ENCODE measurements around the gene SRSF4. TPM values are rescaled to one million over a fixed set of nuclear protein-coding genes. Genes with fewer than 3 reads are reported as not detected.

The SRSF4 gene
- total RNA-seq, 1 donor from 2014 or later = 48.2 TPM

DNA sequence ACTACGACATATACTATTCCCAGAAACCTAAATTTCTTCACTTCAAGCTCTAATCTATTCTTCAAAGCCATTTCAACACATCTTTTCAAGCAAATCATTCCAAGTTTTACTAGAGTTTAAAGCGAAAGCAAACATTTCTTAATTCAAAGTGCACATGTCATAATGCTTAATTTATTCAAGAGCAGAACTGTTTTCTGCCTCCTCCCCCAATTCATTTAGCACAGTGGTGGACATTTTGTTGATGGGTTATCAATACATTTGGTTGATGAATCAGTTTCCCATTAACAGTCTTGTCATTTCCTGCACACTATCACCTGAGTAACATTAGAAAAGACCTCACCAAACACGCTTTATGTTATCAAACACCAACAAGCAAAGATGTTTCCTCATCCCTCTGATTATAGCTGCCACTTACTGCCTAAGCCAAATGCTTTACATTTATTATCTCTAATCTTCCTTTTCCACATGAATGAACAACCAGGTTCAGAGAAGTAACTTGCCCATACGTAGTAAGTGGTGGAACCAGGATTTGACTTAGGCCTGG lies 2.0 kb downstream of the SRSF4 start:
- H3K4me3 ChIP-seq (ENCODE audit: low read depth, low read length) = peak overlapping the region; percentile 98
- TF ChIP-seq, protein P1, sequence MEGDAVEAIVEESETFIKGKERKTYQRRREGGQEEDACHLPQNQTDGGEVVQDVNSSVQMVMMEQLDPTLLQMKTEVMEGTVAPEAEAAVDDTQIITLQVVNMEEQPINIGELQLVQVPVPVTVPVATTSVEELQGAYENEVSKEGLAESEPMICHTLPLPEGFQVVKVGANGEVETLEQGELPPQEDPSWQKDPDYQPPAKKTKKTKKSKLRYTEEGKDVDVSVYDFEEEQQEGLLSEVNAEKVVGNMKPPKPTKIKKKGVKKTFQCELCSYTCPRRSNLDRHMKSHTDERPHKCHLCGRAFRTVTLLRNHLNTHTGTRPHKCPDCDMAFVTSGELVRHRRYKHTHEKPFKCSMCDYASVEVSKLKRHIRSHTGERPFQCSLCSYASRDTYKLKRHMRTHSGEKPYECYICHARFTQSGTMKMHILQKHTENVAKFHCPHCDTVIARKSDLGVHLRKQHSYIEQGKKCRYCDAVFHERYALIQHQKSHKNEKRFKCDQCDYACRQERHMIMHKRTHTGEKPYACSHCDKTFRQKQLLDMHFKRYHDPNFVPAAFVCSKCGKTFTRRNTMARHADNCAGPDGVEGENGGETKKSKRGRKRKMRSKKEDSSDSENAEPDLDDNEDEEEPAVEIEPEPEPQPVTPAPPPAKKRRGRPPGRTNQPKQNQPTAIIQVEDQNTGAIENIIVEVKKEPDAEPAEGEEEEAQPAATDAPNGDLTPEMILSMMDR (conservative IDR thresholded peaks at IDR 0.05; ENCODE audit: low read depth, low read length) = no peak
- DNase-seq (ENCODE audit: low read depth) = no peak

DNA sequence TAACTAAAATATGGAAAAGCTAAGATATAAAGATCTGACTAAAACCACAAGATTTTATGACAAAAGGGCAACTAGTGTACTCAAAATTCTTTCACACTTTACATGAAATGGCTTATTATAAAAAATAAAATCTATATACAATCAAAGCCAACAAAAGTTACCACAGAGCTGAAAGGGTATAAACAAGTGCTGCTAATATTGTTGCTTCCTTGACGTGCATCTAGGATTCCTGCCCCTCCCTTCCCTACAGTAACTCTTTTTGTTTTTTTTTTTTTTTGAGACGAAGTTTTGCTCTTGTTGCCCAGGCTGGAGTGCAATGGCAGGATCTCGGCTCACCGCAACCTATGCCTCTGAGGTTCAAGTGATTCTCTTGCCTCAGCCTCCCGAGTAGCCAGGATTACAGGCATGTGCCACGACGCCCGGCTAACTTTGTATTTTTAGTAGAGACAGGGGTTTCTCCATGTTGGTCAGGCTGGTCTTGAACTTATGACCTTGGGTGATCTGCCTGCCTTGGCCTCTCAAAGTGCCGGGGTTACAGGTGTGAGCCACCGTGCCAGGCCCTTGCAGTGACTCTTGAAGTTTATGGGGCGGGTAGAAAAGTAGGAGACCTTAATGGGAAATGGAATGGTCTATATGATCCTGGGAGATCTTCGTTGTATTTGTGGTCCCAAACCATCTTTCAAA lies 4.5 kb downstream of the SRSF4 start:
- DNase-seq (ENCODE audit: low read depth) = no peak
- TF ChIP-seq, protein P1 (conservative IDR thresholded peaks at IDR 0.05; ENCODE audit: low read depth, low read length) = no peak
- H3K4me3 ChIP-seq (ENCODE audit: low read depth, low read length) = no peak overlapping the region

DNA sequence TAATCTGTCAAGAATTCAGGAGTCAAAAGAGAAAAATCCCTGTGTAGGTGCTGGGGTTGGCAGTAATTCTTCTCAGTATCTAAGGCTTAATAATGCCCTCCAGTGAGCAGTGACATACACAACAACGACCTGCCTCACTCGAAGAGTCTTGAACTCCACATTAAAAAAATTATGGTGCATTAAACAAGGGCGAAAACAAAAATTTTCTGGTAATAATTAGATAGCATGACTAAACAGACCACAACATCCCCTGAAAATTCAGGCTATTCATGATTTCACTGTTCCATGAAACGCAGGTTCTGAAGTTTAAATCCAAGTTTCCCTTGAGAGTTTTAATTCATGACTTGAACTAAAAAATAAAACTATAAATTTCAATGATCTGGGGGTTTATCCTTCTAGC lies 5.1 kb downstream of the SRSF4 start:
- H3K4me3 ChIP-seq (ENCODE audit: low read depth, low read length) = no peak overlapping the region
- no peak for DNase-seq (ENCODE audit: low read depth)
- TF ChIP-seq, protein P1 (conservative IDR thresholded peaks at IDR 0.05; ENCODE audit: low read depth, low read length) = no peak

DNA sequence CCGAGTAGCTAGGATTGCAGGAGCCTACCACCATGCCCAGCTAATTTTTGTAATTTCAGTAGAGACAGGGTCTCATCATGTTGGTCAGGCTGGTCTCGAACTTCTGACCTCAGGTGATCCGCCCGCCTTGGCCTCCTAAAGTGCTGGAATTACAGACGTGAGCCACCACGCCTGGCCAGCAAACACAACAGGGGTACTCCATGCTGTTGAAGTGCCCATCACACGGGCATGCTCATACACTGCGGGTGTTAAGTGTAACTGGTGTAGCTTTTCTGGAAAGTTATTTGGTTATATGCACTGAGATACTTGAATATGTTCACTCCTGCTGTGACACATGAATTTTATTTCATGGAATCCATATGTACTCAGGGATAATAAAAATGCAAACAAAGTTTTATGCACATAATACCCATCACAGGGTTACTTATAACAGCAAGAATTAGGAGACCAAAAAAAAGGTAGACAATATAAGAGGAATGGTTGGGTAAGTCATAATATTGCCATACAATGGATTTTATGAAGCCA lies 9.2 kb downstream of the SRSF4 start:
- DNase-seq (ENCODE audit: low read depth) = no peak
- TF ChIP-seq, protein P1 (conservative IDR thresholded peaks at IDR 0.05; ENCODE audit: low read depth, low read length) = no peak
- H3K4me3 ChIP-seq (ENCODE audit: low read depth, low read length) = no peak overlapping the region

DNA sequence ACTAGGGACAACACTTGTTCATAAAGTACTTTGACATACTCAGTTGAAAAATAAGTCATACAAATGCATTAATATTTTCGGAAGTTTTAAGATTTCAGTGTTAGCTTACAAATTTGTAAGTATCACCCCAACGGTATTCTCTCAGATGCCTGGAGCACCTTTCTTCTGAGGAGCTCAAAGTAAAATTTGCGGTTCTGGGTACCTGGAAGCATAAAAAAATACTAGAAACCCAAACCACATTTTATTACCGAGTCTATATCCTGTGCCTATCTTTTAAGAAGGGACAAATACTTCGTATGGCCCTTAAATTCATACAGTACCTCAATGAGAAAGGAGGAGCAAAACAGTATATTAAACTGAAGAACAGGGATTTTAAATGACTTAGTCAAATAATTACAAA lies 10.2 kb downstream of the SRSF4 start:
- no peak overlapping the region for H3K4me3 ChIP-seq (ENCODE audit: low read depth, low read length)
- no peak for DNase-seq (ENCODE audit: low read depth)
- TF ChIP-seq, protein P1 (conservative IDR thresholded peaks at IDR 0.05; ENCODE audit: low read depth, low read length) = no peak

DNA sequence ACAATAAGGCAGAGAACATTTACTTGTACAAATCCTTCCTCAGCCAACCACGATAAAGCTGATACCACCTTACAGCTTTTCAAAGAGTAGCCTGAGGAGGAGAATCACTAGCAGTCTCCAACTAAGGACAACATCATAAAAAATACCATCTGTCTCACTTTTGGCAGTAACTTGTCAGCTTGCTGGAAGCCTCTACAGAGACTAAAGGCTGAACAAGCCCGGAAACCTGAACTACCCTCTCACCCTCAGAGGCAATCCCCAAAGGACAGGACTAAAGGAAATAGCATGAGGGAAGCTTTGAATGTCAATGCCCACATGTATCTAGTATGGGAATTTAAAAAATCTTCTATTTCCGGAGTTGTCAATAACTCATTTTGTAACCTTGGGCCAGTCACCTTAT lies 10.6 kb downstream of the SRSF4 start:
- TF ChIP-seq, protein P1 (conservative IDR thresholded peaks at IDR 0.05; ENCODE audit: low read depth, low read length) = no peak
- H3K4me3 ChIP-seq (ENCODE audit: low read depth, low read length) = no peak overlapping the region
- no peak for DNase-seq (ENCODE audit: low read depth)

DNA sequence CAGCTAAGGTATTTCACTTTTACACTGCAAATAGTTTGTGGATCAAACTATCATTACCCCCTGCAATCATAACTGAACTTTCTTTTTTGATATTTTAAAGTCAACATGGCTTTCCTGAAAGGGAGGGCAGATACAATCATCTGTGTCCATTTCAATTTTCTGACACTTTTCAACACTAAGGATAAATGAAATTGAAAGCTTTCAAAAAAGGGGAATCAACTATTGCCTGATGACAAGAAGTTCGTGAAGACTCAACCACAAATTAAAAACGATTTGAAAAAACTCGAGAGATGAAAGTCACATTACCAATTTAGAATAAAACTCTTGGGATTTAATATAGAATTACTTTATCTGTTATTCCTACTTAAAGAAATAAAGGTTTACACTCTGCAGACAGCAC lies 11.7 kb downstream of the SRSF4 start:
- TF ChIP-seq, protein P1 (conservative IDR thresholded peaks at IDR 0.05; ENCODE audit: low read depth, low read length) = no peak
- no peak overlapping the region for H3K4me3 ChIP-seq (ENCODE audit: low read depth, low read length)
- no peak for DNase-seq (ENCODE audit: low read depth)
